ENCODE data around the gene FOXD1.

DNA sequence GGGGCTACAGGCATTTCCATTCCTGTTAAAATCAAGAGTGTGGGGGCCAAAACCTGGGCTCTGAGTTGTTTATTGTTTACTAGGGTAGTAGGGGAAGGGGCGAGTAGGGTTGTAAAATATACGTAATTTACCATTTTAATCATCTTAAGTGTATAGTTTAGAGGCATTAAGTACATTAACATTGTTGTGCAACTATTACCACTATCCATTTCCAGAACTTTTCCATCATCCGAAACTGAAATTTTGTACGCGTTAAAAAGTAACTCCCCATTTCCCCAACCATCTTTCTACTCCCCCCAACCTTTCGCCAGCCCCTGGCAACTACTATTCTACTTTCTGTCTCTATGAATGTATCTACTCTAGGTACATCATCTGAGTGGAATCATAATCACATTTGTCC lies 3.6 kb upstream of the FOXD1 start:
- TF ChIP-seq, protein P1, sequence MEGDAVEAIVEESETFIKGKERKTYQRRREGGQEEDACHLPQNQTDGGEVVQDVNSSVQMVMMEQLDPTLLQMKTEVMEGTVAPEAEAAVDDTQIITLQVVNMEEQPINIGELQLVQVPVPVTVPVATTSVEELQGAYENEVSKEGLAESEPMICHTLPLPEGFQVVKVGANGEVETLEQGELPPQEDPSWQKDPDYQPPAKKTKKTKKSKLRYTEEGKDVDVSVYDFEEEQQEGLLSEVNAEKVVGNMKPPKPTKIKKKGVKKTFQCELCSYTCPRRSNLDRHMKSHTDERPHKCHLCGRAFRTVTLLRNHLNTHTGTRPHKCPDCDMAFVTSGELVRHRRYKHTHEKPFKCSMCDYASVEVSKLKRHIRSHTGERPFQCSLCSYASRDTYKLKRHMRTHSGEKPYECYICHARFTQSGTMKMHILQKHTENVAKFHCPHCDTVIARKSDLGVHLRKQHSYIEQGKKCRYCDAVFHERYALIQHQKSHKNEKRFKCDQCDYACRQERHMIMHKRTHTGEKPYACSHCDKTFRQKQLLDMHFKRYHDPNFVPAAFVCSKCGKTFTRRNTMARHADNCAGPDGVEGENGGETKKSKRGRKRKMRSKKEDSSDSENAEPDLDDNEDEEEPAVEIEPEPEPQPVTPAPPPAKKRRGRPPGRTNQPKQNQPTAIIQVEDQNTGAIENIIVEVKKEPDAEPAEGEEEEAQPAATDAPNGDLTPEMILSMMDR (IDR thresholded peaks at IDR 0.05 in 4 of 5, conservative IDR thresholded peaks at IDR 0.05 in 1 of 5), result no peak
- no peak for TF ChIP-seq POLR2A (IDR thresholded peaks at IDR 0.05)
